ENCODE data around the gene ZNF385D. TPM values are rescaled to one million over a fixed set of nuclear protein-coding genes. Genes with fewer than 3 reads are reported as not detected.

ZNF385D gene
- total RNA-seq, 1 donor from 2014 or later, result 13.5 TPM

- Histone ChIP-seq H3K27ac (no peak overlapping the region), H3K4me3 (no peak overlapping the region), H3K4me1 (no peaks in the 10 kb centered on the region), H3K9me3 (no peaks in the 10 kb centered on the region), H3K36me3 (no peaks in the 10 kb centered on the region), H3K27me3 (no peaks in the 10 kb centered on the region)
- intact Hi-C loops (cut with DNase I), result no loop called here
- TF ChIP-seq CTCF (IDR thresholded peaks at IDR 0.05) (no peak), POLR2A (IDR thresholded peaks at IDR 0.05) (no peak), POLR2AphosphoS5 (IDR thresholded peaks at IDR 0.05; ENCODE audit: insufficient read depth in 1 of 2, low read depth in 1 of 2) (no peak)
- no peak for DNase-seq (ENCODE audit: extremely low spot score in 2 of 2)
Observed at GRCh38 chr3:21718943-21719591, 31.9 kb downstream of the ZNF385D start.

- Histone ChIP-seq H3K9me3 (no peaks in the 10 kb centered on the region), H3K4me1 (no peaks in the 10 kb centered on the region), H3K27me3 (no peaks in the 10 kb centered on the region), H3K36me3 (no peaks in the 10 kb centered on the region), H3K4me3 (no peak overlapping the region), H3K27ac (no peak overlapping the region)
- no peak for DNase-seq (ENCODE audit: extremely low spot score in 2 of 2)
- intact Hi-C loops (cut with DNase I), result no loop called here
- TF ChIP-seq POLR2AphosphoS5 (IDR thresholded peaks at IDR 0.05; ENCODE audit: insufficient read depth in 1 of 2, low read depth in 1 of 2) (no peak), CTCF (IDR thresholded peaks at IDR 0.05) (no peak), POLR2A (IDR thresholded peaks at IDR 0.05) (no peak)
Observed at GRCh38 chr3:21718161-21718765, 32.7 kb downstream of the ZNF385D start.

- DNase-seq (ENCODE audit: extremely low spot score in 2 of 2), result no peak
- Histone ChIP-seq H3K27me3 (no peaks in the 10 kb centered on the region), H3K27ac (no peak overlapping the region), H3K4me3 (no peak overlapping the region), H3K36me3 (no peaks in the 10 kb centered on the region), H3K4me1 (no peaks in the 10 kb centered on the region), H3K9me3 (no peaks in the 10 kb centered on the region)
- no peak for TF ChIP-seq CTCF (IDR thresholded peaks at IDR 0.05)
- TF ChIP-seq POLR2A (IDR thresholded peaks at IDR 0.05), result no peak
- no peak for TF ChIP-seq POLR2AphosphoS5 (IDR thresholded peaks at IDR 0.05; ENCODE audit: insufficient read depth in 1 of 2, low read depth in 1 of 2)
- intact Hi-C loops (cut with DNase I), result no loop called here
Observed at GRCh38 chr3:21715662-21716061, 35.3 kb downstream of the ZNF385D start.

GRCh38 chr3:21705769-21706168 lies 45.2 kb downstream of the ZNF385D start:
- DNase-seq (ENCODE audit: extremely low spot score in 2 of 2), result no peak
- intact Hi-C loops (cut with DNase I), result no loop called here
- TF ChIP-seq CTCF (IDR thresholded peaks at IDR 0.05), result no peak
- no peak for TF ChIP-seq POLR2AphosphoS5 (IDR thresholded peaks at IDR 0.05; ENCODE audit: insufficient read depth in 1 of 2, low read depth in 1 of 2)
- no peak for TF ChIP-seq POLR2A (IDR thresholded peaks at IDR 0.05)
- no peak overlapping the region for H3K27ac ChIP-seq
- H3K27me3 ChIP-seq, result no peaks in the 10 kb centered on the region
- H3K9me3 ChIP-seq, result no peaks in the 10 kb centered on the region
- no peaks in the 10 kb centered on the region for H3K36me3 ChIP-seq
- no peak overlapping the region for H3K4me3 ChIP-seq
- no peaks in the 10 kb centered on the region for H3K4me1 ChIP-seq

GRCh38 chr3:21704796-21705195 lies 46.2 kb downstream of the ZNF385D start:
- Histone ChIP-seq H3K9me3 (no peaks in the 10 kb centered on the region), H3K36me3 (no peaks in the 10 kb centered on the region), H3K4me3 (no peak overlapping the region), H3K27me3 (no peaks in the 10 kb centered on the region), H3K4me1 (no peaks in the 10 kb centered on the region), H3K27ac (no peak overlapping the region)
- intact Hi-C loops (cut with DNase I), result no loop called here
- no peak for TF ChIP-seq POLR2A (IDR thresholded peaks at IDR 0.05)
- TF ChIP-seq POLR2AphosphoS5 (IDR thresholded peaks at IDR 0.05; ENCODE audit: insufficient read depth in 1 of 2, low read depth in 1 of 2), result no peak
- TF ChIP-seq CTCF (IDR thresholded peaks at IDR 0.05), result no peak
- no peak for DNase-seq (ENCODE audit: extremely low spot score in 2 of 2)
